Spleen (tissue), 11 donors: Measurements from ENCODE around the gene DNAJC25. TPM values are rescaled to one million over a fixed set of nuclear protein-coding genes. Genes with fewer than 3 reads are reported as not detected.

Source experiments
- DNase-seq: peaks from one replicate; pipeline ENCODE4 v3.0.0-alpha.2; 2020
- H3K27ac ChIP-seq, 8 donors: fragments of 200-600 bp; sonication (generic) in 7 of 8; 1 replicate in 4 of 8; 2 replicates in 4 of 8; pipeline versions ENCODE4 v1.5.0 to v1.8.0; 2016 to 2021; ENCODE audit warnings: inconsistent platforms in 4 of 8, mild to moderate bottlenecking in 4 of 8, moderate library complexity in 1 of 8
- H3K27me3 ChIP-seq, 7 donors: fragments of 200-600 bp; sonication (generic) in 6 of 7; replicated peaks in 1 of 7; 1 replicate in 4 of 7; 2 replicates in 3 of 7; pipeline versions ENCODE4 v1.5.0 to v1.8.0; 2016 to 2021; ENCODE audit warnings: inconsistent platforms in 3 of 7, mild to moderate bottlenecking in 1 of 7
- H3K36me3 ChIP-seq, 6 donors: fragments of 200-600 bp; sonication (generic) in 5 of 6; 1 replicate in 4 of 6; 2 replicates in 2 of 6; pipeline versions ENCODE4 v1.5.0 to v1.8.0; 2016 to 2021; ENCODE audit warnings: inconsistent platforms in 2 of 6
- H3K4me1 ChIP-seq, 6 donors: fragments of 200-600 bp; sonication (generic) in 5 of 6; 1 replicate in 3 of 6; 2 replicates in 3 of 6; pipeline versions ENCODE4 v1.5.0 to v1.8.0; 2016 to 2021; ENCODE audit warnings: inconsistent platforms in 3 of 6
- H3K4me3 ChIP-seq, 8 donors: fragments of 200-600 bp; sonication (generic) in 7 of 8; 1 replicate in 4 of 8; 2 replicates in 4 of 8; pipeline versions ENCODE4 v1.5.0 to v1.8.0; 2016 to 2021; ENCODE audit warnings: inconsistent platforms in 4 of 8, mild to moderate bottlenecking in 4 of 8, moderate library complexity in 2 of 8
- H3K9me3 ChIP-seq, 8 donors: fragments of 200-600 bp; sonication (generic) in 7 of 8; 1 replicate in 4 of 8; 2 replicates in 4 of 8; pipeline versions ENCODE4 v1.5.0 to v1.8.0; 2016 to 2021; ENCODE audit warnings: inconsistent platforms in 4 of 8
- CTCF ChIP-seq, 11 experiments: fragments of 200-600 bp in 7 of 11; fragments of 450-650 bp in 4 of 11; sonication (generic) in 4 of 11; IDR thresholded peaks in 8 of 11; conservative IDR thresholded peaks in 3 of 11; 1 replicate in 7 of 11; 2 replicates in 4 of 11; pipeline versions ENCODE4 v1.4.0 to v1.8.0; 2016 to 2021; ENCODE audit warnings: antibody characterized with exemption in 11 of 11, inconsistent platforms in 4 of 11, mild to moderate bottlenecking in 1 of 11
- POLR2A ChIP-seq, 3 donors: fragments of 450-650 bp; IDR thresholded peaks; one replicate each; pipeline ENCODE4 v1.5.1; 2017; ENCODE audit warnings: antibody characterized with exemption in 3 of 3, mild to moderate bottlenecking in 1 of 3
- POLR2AphosphoS5 ChIP-seq, 3 donors: sonication (generic); formaldehyde crosslinking; IDR thresholded peaks; one replicate each; pipeline ENCODE4 v1.5.1; 2017; ENCODE audit warnings: antibody characterized with exemption in 3 of 3
- WGBS, 5 donors: extraction: QIAGEN DNeasy Blood & Tissue Kit in 3 of 5; methylation state at CpG; one replicate each; pipeline versions ENCODE4 v1.1.5 to v1.1.7; 2013 to 2018; 5-methylcytosine and 5-hydroxymethylcytosine counted together
- intact Hi-C: fragments of 100-400 bp; cut with DNase I; formaldehyde crosslinking; loops from one replicate; pipeline ENCODE4 v1.15.0; 2023; ENCODE audit warnings: low total_unique reads
- polyA plus RNA-seq, 3 donors: library from polyadenylated mRNA; stranded (reverse); fragments of 200-250 nt; gene quantifications; one replicate each; pipeline ENCODE4 v1.2.1, GENCODE V29; 2013
- total RNA-seq, 7 donors: library from RNA; depleted of rRNA in 3 of 7; stranded (reverse); fragments of >200 nt in 3 of 7; fragmentation: NEBNext Ultra II Directional in 4 of 7; extraction: Animal tissue kit (Norgen Biotek cat#: 25700) in 4 of 7; gene quantifications; one replicate each; pipeline versions ENCODE4 v1.1.0 to v1.2.1, GENCODE V29; 2016 to 2021
- donor health status: healthy with polysubstance abuse.
- donor health status: DM: no; HTN: no; CAD: no; lungs with moderate emphysema.
- donor health status: DM: no; HTN: no; CAD: no.
- donor health status: Bipolar disorder and iron deficiency.
- donor health status: healthy.
- donor health status: DM: no; HTN: no; CAD: no.
- donor health status: DM: yes; HTN: yes; CAD: no.

Gene DNAJC25
- total and polyA plus RNA-seq, 10 donors: 3.1 to 6.0 (median 3.9) TPM

- WGBS, 5 donors: 67 to 91% (median 79%) methylated on average over 6 of the region's 6 CpGs
- intact Hi-C loops: no loop called here
- Histone ChIP-seq H3K27ac (no peak overlapping the region), H3K4me3 (no peak overlapping the region), H3K9me3 (no peaks in the 10 kb centered on the region), H3K4me1 (peaks cover 0 to 11% (median 7%) of the 10 kb centered on the region in 6 donors), H3K36me3 (peaks cover 0 to 30% (median 12%) of the 10 kb centered on the region in 6 donors), H3K27me3 (no peaks in the 10 kb centered on the region)
- no peak for TF ChIP-seq POLR2A (IDR thresholded peaks at IDR 0.05)
- no peak for TF ChIP-seq CTCF (IDR thresholded peaks at IDR 0.05 in 8 of 11, conservative IDR thresholded peaks at IDR 0.05 in 3 of 11)
- TF ChIP-seq POLR2AphosphoS5 (IDR thresholded peaks at IDR 0.05): no peak
- DNase-seq: no peak
Observed at GRCh38 chr9:111657051-111657450, 25.9 kb downstream of the DNAJC25 start.

- H3K4me1 ChIP-seq: peaks cover 13 to 30% (median 23%) of the 10 kb centered on the region in 6 donors
- no peak for DNase-seq
- intact Hi-C loops: no loop called here
- 75 to 85% (median 77%) methylated on average over 8 of the region's 8 CpGs for WGBS, 5 donors
- TF ChIP-seq POLR2AphosphoS5 (IDR thresholded peaks at IDR 0.05) (no peak), POLR2A (IDR thresholded peaks at IDR 0.05) (no peak), CTCF (IDR thresholded peaks at IDR 0.05 in 8 of 11, conservative IDR thresholded peaks at IDR 0.05 in 3 of 11) (no peak)
- peaks cover 0 to 15% (median 6%) of the 10 kb centered on the region in 6 donors for H3K36me3 ChIP-seq
- no peak overlapping the region for H3K27ac ChIP-seq
- no peaks in the 10 kb centered on the region for H3K9me3 ChIP-seq
- H3K4me3 ChIP-seq: no peak overlapping the region
- H3K27me3 ChIP-seq: no peaks in the 10 kb centered on the region
Observed at GRCh38 chr9:111658943-111659342, 27.8 kb downstream of the DNAJC25 start.

GRCh38 chr9:111659691-111660090 lies 28.6 kb downstream of the DNAJC25 start:
- Histone ChIP-seq H3K36me3 (peaks cover 0 to 15% (median 3%) of the 10 kb centered on the region in 6 donors), H3K27ac (no peak overlapping the region), H3K4me3 (no peak overlapping the region), H3K27me3 (no peaks in the 10 kb centered on the region), H3K4me1 (peaks cover 13 to 37% (median 23%) of the 10 kb centered on the region in 6 donors), H3K9me3 (no peaks in the 10 kb centered on the region)
- TF ChIP-seq CTCF (IDR thresholded peaks at IDR 0.05 in 8 of 11, conservative IDR thresholded peaks at IDR 0.05 in 3 of 11) (no peak), POLR2A (IDR thresholded peaks at IDR 0.05) (no peak), POLR2AphosphoS5 (IDR thresholded peaks at IDR 0.05) (no peak)
- intact Hi-C loops: no loop called here
- no peak for DNase-seq
- WGBS, 5 donors: 90 to 94% (median 93%) methylated on average over 3 of the region's 3 CpGs

- WGBS, 5 donors: 0 to 1% (median 1%) methylated on average over 32 to 61 of the region's 61 CpGs
- H3K27ac ChIP-seq: peak within 1 kb of the TSS; percentile 72 to 97 (median 90)
- H3K36me3 ChIP-seq: peaks cover 0 to 17% (median 0%) of the 10 kb centered on the region in 6 donors
- H3K4me3 ChIP-seq: peak within 1 kb of the TSS; percentile 67 to 97 (median 80)
- H3K27me3 ChIP-seq: no peaks in the 10 kb centered on the region
- peak; percentile 95 for DNase-seq
- H3K9me3 ChIP-seq: no peaks in the 10 kb centered on the region
- TF ChIP-seq CTCF (IDR thresholded peaks at IDR 0.05 in 8 of 11, conservative IDR thresholded peaks at IDR 0.05 in 3 of 11) (no peak), POLR2AphosphoS5 (IDR thresholded peaks at IDR 0.05) (peak; percentile 48 to 84 (median 69))
- intact Hi-C loops: no loop called here
- peaks cover 13 to 48% (median 23%) of the 10 kb centered on the region in 6 donors for H3K4me1 ChIP-seq
Observed at GRCh38 chr9:111661150-111661801, 30.1 kb downstream of the DNAJC25 start, which contains the start of gene GNG10. GNG10 (plus strand) TSS chr9:111661605; CDS start chr9:111661635, 30 bp downstream.
